Activated T-helper 1 cell treated with Interleukin-2 at 50 U/mL for 16 hours (primary cell): ENCODE measurements around the gene NHERF2.

ENCODE experiments used
- DNase-seq: peaks from one replicate; pipeline ENCODE4 v3.0.0-alpha.2; 2020; ENCODE audit warnings: low read depth

Gene NHERF2

GRCh38 chr16:2040787-2041522, 14.3 kb downstream of the NHERF2 start:
- no peak for DNase-seq

DNA sequence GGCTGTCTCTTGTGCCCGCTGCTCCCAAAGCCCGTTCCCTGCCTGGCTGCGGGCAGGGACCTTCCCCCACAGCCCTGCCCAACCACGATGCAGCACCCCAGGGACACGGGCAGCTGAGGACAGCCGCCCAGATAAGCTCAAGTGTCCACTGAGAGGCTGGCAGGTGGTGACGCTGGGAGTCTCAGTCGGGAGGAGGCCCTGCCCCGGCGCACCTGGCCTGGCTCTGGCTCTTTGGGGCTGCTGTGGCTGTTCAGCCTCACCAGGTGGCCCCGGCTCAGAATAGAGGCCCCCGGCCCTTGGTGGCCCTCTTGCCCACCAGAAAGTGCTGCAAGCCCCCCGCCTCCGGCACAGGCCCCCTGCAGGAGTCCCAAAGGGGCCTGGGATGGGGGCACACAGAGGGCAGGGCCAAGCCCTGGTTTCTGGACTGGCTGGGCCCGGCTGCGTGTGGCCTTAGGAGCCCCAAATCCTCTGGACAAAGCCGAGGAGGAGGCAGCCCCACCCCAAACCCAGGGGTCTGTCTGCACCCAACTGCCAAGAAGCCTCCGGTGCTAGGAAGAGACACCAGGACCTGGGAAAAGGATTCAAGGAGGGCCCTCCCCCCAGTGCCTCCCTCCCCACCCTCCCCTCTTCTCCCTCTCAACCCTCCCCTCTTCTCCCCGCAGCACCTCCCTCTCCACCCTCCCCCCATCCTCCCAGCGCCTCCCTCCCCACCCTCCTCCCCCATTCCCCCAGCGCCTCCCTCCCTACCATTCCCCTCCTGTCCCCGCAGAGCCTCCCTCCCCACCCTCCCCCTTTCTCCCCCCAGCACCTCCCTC, 15.7 kb downstream of the NHERF2 start:
- DNase-seq, result no peak

DNA sequence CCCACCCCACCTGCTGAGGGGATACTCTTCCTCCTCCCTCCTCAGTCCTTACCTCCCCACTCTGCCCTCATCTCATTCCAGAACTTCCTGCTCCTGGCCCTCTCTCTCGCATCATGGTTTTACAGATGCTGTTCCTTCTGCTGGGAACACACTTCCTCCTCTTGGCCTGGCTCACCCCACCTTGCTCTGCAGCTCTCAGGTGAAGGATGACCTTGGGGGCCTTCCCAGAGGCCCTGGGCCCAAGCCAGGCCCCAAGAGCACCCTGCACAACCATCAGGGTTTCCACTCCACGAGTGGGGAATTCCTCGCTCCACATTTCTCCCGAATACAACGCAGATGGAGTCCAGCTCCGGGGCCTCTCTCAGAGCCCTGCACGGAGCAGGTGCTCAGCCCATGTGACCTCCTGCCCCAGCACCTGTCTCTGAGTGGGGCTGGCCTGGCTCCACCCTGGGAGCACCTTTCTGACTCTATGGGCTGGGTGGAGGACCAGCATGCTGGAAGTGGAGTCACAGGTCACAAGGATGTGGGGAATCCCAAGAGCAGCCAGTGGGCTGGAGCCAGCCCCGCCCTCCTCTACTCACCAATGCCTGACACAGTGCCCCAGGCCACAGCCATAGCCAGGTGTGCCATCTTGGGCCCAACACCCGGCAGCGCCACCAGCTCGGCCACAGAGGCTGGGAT, 16.4 kb downstream of the NHERF2 start:
- no peak for DNase-seq

GRCh38 chr16:2043667-2044451, 17.2 kb downstream of the NHERF2 start:
- DNase-seq, result no peak

- no peak for DNase-seq
Observed at GRCh38 chr16:2044541-2044940, 17.8 kb downstream of the NHERF2 start.

DNA sequence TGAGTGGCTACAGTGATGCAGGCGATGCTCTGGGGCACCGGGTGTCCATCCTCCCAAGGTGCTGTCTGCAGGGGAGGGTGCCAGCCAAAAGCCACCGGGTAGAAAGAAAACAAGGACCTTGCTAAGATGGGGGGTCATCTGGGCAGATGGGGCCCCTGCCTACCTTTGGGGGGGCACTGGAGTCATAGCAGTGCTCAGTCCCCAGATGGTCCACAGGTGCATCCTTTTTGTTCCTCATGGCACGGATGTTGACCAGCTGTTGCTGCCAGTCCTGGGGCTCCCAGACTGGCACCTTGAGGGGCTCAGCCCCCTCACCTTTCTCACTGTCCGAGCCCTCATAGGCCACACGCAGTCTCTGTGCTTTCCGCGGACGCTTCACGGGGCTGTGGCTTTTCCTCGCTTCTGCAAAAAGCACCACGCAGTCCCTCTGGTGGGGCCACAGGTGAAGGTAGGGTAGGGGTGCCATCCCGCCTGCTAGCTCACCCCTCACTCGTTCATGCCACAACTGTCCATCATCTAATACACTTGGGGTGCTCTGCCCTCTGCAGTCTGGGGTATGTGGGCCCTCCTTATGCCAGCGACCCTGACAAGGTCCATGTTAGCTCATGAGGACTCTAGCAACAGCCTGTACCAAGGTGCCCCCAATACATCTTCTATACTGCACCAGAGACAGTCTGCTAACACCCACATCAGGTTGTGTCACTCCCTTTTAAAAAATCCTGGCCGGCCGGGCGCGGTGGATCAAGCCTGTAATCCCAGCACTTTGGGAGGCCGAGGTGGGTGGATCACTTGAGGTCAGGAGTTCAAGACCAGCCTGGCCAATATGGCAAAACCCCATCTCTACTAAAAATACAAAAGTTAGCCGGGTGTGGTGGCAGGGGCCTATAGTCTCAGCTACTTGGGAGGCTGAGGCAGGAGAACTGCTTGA, 19.5 kb downstream of the NHERF2 start:
- DNase-seq, result no peak

GRCh38 chr16:2046893-2047329, 20.2 kb downstream of the NHERF2 start:
- no peak for DNase-seq

- peak; percentile 88 for DNase-seq
Observed at GRCh38 chr16:2047330-2048115, 20.8 kb downstream of the NHERF2 start, which contains the start of the genes NTHL1 and TSC2. NTHL1 (minus strand) TSS chr16:2047834; CDS start chr16:2047823, 11 bp downstream. TSC2 (plus strand) TSS chr16:2047985; CDS start chr16:2048616, 631 bp downstream.

- DNase-seq, result no peak
Observed at GRCh38 chr16:2048116-2048543, 21.4 kb downstream of the NHERF2 start.

DNA sequence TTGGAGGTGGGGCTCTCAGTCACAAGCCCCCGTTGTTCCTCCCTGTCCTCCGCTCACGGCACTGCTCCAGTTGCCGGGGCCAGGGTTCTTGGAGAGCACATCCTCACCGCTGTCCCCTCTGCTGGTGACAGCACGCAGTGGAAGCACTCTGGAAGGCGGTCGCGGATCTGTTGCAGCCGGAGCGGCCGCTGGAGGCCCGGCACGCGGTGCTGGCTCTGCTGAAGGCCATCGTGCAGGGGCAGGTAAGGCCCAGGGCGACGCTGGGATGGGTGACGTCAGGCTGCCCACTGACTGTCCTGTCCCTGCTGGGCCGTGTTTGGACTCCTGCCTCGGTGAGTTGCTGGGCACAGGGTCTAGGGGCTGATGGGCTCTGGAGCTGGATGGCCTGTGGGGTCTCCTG, 26.5 kb downstream of the NHERF2 start:
- no peak for DNase-seq

DNA sequence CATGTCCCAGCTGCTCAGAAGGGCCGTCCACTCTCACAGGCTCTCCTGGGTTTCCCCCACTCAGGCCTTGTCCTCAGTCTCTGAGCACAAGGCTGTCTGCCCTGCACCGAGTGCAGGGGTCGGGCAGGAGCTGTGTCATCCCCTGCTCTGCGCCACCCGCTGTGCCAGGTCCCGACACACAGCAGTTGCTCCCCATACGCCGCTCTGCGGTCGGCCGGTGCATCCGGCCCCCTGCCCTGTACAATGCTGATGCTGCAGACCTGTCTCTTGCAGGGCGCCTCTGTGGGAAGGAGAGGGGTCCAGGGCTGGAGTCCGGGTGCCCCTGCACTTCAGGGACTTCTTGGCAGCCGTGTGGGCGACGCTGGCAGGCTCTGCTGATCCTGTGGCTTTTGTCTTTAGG, 27.2 kb downstream of the NHERF2 start:
- DNase-seq, result no peak

DNA sequence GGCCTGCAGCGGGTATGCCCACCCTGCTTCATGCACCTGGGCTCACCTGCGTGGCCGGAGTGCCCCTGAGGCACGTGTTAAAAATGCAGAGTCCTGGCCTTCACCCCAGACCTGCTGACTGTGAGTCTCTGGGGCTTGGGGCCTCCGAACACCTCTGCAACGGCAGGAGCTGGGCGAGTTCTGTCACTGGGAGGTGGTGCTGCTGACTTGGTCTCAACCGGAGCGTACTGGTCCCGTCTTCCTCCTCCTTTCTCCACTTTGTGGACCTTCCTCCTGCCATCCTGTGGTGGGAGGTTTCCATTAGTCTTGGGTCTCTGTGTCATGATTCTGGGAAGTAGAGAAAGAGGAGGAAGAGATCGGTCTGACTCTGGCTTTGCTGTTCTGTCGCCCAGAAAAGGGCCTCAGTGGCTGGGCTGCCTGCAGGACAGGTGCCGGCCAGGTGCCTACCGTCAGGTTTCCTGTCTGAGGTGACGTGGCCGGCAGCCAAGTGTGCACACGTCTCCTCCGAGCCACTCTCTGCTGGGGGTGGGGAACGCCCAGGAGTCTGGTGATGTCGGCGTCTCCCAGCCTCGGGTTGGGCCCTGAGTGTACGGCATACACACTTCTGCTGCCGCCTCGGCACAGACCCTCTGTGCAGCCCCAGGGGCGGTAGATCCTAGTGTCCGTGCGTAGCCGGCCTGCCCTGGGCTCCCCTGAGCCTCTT, 28.0 kb downstream of the NHERF2 start:
- no peak for DNase-seq

DNA sequence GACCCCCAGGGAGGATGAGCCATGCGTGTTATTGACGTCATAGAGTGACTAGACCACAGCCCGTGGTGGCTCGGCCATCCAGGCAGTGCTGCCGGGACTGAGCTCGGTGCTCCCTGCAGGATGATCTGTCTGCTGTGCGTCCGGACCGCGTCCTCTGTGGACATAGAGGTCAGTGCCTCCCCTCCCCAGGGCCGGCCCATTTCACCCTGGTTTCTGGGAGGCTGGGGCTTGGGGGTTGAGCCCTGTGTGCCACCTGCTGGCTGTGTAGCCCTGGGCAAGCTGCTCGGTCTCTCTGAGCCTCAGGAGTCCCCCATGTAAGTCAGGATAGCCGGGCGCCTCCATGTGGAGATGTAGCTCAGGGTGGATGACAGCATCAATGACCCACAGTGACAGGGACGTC, 29.4 kb downstream of the NHERF2 start:
- no peak for DNase-seq

DNA sequence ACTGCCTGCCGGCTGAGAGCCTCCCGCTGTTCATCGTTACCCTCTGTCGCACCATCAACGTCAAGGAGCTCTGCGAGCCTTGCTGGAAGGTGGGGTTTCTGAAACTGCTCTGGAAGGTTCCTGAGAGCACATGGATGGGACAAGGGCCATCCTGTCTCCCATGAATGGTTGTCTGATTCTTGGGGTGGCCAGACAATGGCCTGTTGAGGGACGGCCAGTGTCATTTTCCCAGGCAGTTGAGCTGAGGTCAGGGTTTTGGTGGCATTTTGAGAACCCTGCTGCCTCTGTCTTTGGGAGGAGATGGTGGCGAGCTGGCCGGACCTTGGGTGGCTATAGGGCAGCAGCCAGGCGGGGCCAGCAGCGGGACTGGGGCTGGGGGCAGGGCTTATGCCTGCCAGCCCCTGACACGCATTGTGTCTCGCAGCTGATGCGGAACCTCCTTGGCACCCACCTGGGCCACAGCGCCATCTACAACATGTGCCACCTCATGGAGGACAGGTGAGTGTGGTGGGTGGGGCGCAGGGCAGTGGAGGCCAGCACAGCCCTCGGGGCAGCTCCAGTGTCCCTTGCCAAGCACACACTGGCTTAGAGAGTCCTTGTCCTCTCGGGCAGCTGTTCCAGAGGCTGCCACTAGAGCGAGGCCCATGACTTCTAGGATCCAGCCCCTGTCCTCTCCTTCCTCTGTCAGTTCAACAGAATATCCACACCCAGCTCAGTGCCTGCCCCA, 30.1 kb downstream of the NHERF2 start:
- DNase-seq, result no peak

DNA sequence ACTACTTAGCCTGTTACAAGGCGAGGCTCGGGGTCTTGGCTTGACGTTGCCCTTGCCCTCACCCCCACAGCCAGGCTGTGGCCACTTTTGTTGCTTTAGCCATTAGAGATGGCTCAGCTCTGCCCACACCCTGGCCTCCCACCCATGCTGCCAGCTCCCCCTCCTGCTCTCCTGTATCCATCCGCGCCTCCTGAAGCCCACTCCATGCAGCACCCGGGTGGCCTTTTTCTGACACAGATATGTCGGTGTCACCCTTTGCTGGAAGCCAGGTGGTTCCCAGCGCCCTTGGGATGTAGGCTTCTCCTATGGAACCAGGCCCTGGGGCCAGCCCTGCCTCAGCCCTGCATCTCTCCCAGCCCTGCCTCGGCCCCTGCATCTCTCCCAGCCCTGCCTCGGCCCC, 30.7 kb downstream of the NHERF2 start:
- DNase-seq, result no peak

GRCh38 chr16:2058420-2058819, 31.7 kb downstream of the NHERF2 start:
- DNase-seq, result no peak

DNA sequence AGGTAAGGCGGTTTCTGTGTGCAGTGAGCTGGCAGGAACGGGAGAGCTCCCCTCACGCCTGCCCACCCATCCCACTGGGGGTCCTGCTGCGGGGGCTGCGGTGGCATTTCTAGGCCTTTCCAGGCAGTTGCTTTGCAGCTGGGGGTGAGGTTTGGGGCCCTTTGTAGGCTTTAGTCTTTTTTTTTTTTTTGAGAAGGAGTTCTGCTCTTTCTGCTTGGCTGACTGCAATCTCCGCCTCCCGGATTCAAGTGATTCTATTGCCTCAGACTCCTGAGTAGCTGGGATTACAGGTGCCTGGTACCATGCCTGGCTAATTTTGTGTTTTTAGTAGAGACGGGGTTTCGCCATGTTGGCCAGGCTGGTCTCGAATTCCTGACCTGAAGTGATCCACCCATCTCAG, 32.2 kb downstream of the NHERF2 start:
- DNase-seq, result no peak

DNA sequence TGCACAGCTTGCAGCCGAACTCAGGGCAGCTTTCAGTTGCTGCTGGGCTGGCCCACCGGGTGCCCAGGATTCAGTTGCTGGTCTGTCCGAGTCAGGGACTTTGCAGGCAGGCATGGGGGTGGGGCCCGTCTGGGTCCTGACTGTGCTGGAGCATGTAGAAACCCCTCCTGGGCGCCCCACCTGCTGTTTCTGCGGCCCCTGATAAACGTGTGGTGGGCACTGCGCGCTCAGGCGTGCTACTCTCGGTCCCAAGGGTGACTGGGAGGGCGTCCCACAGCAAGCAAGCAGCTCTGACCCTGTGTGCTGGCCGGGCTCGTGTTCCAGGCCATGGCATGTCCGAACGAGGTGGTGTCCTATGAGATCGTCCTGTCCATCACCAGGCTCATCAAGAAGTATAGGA, 33.6 kb downstream of the NHERF2 start:
- DNase-seq, result no peak

DNA sequence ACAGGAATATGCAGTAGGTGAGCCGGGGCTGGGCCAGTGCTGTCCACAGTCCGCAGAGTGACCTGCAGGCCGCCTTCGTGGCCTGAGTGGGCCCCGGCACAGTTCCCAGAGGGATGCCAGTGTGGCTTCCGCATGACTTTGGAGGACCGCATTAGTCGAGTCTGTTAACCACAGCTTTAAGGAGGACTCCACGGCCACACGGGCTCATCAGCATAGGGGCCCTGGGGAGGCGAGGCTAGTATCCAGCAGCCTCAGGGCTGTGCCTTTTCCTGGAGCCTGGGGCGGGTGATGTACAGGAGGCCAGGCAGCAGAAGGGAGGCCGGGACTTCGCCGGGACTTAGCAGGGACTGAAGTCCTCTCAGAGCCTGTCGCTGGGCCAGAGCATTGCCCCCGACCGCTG, 34.3 kb downstream of the NHERF2 start:
- DNase-seq, result no peak
